ENCODE measurements around the gene PAWR.
"Not testable (repeated sequence)": the region's sequence is repeated elsewhere in the genome, so short reads cannot be mapped to it uniquely, and the experiment has no call there.

The PAWR gene

DNA sequence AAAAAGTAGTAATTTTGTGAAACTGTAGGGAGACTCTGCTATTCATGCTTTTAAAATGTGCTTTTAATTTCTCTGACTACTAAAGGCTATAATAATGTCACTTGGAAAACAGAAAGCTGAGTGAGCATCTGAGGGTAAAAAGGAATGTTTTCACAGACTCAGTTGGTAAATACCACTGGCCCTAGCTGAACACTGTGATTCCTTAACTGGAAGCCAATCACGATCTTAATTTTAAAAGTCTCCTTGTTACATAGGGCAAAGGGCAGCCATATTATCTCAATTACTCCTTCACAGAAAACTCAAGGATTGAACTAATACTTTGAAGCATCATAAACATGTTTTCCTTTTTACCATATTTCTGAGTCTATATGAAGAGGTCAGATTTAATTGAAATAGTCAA, 41.9 kb downstream of the PAWR start:
- no peak for DNase-seq (ENCODE audit: low read depth in 3 of 3)

- DNase-seq (ENCODE audit: low read depth in 3 of 3) = not testable (repeated sequence)
These were observed 43.9 kb downstream of the PAWR start for GRCh38 chr12:79646843-79647242.

DNA sequence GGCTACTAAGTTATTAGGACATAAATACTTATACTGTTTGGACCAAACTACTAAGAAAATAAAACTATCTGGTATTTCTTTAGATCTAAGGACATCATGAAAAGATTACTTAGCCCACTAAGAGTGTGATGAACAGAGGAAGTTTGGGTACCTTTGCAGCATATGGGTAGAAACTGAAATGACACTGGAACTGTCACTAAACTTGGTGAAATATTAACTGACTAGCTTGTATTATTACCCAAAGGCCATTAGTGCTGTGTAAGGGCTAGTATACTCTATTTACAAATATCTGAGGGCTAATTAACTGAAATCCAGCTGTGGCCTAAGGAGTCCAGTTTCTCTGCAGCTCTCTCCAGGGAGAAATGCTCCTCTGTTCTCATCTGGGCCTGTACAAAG, 45.5 kb downstream of the PAWR start:
- no peak for DNase-seq (ENCODE audit: low read depth in 3 of 3)

DNA sequence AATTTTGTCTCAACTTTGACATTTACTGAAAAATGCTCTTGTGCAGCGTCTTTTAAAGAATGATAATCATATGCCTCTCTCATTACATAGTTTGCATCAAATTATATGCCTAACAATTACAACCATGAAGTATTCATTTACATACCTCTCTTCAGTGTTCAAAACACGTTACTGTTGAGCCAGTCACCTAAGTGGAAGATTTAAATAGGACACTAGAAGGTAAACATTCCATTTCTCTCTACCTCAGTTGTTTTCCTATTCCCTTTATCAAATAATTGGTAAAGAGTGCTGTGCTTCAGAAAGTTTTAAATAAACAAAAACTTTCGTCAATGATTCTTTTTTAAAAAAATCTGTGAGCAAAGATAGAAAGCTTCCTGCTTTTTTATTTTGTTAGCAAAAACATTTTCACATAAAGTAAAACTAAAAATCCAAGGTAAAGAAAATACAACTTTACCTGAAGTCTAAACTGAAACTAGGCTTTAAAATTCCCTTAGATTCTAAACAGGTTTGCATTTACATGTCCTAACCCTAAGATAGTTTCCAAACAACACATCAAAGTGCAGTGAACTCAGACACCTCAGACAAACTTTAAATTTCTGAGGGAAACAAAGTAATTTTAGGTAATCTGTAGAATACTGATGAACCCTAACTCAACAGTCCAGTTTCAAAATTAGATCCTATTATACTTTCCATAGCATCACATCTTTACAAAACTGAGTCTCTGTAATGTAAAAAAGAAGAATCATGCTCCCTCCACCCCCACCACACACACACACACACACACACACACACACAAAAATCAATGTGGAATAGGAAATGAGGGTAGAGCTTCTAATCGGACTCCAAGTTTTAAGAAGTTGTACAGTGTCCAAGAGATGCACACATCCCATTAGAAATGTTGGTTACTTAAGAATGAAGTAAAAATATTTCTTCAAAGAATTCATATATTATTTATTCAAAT, 46.2 kb downstream of the PAWR start:
- DNase-seq (ENCODE audit: low read depth in 3 of 3) = no peak

DNA sequence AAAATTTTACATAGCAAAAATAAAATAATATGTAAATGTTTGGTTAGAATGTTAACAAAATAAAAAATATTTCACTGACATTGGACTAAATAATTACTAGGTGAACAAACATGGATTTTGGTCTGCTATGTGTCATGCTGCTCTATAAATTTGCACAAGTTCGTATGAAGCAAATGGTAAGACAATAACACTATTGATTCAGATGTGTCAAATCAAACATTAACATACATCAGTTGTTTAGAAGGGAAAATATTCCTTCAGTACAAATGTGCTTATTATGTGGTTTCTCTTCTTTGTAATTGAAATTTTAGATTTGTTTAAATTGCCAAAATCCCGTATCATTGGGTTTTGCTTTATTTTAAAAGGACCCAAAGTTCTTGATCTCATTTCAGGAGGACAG, 46.9 kb downstream of the PAWR start:
- DNase-seq (ENCODE audit: low read depth in 3 of 3) = no peak

DNA sequence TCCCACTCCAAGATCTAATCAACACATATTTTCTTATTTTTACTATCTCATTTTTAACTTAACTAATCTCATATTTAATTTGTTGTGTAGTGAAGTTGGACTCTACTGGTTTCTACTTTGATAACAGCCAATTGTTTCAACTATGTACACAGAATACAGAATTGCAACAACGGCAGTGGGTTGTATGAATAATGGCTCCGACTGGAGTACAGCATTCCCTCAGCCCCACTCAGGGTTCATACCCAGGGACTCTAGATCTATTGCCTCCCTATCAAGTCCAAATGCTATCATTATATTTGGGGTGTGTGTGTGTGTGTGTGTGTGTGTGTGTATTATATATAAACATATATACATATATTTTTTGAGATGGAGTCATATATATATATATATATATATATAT, 52.3 kb downstream of the PAWR start:
- DNase-seq (ENCODE audit: low read depth in 3 of 3) = no peak

GRCh38 chr12:79637093-79637492, 53.7 kb downstream of the PAWR start:
- no peak for DNase-seq (ENCODE audit: low read depth in 3 of 3)

DNA sequence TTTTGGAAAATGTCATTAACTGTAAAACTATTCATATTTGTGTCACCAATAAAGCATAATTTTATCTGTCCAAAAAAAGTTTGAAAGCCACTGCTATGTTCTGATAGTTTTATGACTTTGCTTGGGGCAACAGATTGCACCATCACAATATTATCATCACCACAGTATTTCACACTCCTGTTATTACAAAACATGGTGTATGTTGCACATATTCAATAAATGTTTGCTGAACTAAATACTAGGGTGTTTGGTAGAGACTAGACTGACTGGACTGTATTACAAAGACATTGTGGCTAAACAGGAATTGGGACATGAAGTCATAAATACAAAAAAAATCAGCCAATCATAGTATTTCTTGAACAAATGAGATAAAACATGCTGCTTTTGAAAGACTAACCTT, 55.1 kb downstream of the PAWR start:
- no peak for DNase-seq (ENCODE audit: low read depth in 3 of 3)

- DNase-seq (ENCODE audit: low read depth in 3 of 3) = no peak
These were observed 55.8 kb downstream of the PAWR start for GRCh38 chr12:79634957-79635471.

GRCh38 chr12:79629561-79629960, 61.2 kb downstream of the PAWR start:
- DNase-seq (ENCODE audit: low read depth in 3 of 3) = no peak

- DNase-seq (ENCODE audit: low read depth in 3 of 3) = not testable (repeated sequence)
These were observed 64.0 kb downstream of the PAWR start for GRCh38 chr12:79626735-79627134.

GRCh38 chr12:79624378-79624777, 66.4 kb downstream of the PAWR start:
- DNase-seq (ENCODE audit: low read depth in 3 of 3) = no peak

GRCh38 chr12:79619872-79620562, 70.7 kb downstream of the PAWR start:
- no peak for DNase-seq (ENCODE audit: low read depth in 3 of 3)

GRCh38 chr12:79618848-79619404, 71.8 kb downstream of the PAWR start:
- DNase-seq (ENCODE audit: low read depth in 3 of 3) = no peak

DNA sequence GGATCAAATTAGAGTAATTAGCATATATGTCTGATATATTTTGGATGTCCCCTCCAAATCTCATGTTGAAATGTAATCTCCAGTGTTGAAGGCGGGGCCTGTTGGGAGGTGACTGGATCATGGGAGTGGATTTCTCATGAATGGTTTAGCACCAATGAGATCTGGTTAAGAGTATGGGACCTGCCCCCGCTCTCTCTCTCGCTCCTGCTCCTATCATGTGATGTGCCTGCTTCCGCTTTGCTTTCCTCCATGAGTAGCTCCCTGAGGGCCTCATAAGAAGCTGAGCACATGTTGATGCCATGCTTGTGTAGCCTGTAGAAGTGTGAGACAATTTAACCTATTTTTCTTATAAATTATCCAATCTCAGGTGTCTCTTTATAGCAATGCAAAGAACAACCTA, 73.1 kb downstream of the PAWR start:
- no peak for DNase-seq (ENCODE audit: low read depth in 3 of 3)

- DNase-seq (ENCODE audit: low read depth in 3 of 3) = no peak
These were observed 74.9 kb downstream of the PAWR start for GRCh38 chr12:79615596-79616560.

DNA sequence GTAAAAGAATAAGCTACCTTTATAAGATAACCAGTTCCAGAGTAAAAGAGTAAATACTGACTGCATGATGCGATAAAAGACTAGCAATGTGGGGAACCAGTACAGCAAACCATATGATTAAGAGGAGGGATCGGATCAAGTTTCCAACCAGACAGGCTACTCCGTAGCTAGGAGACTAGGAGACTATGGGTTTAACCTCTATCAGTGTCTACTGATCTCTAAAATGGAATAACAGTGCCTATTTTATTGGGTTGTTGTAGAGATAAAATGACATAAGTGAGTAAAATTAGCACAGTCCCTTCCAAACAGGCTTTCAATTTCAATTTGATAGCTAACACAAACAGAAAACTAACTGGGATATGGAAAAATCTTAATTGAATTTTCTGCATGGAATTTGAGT, 76.0 kb downstream of the PAWR start:
- DNase-seq (ENCODE audit: low read depth in 3 of 3) = no peak

- no peak for DNase-seq (ENCODE audit: low read depth in 3 of 3)
These were observed 88.9 kb downstream of the PAWR start for GRCh38 chr12:79601908-79602307.

- no peak for DNase-seq (ENCODE audit: low read depth in 3 of 3)
These were observed 92.9 kb downstream of the PAWR start for GRCh38 chr12:79597910-79598309.

- no peak for DNase-seq (ENCODE audit: low read depth in 3 of 3)
These were observed 93.9 kb downstream of the PAWR start for GRCh38 chr12:79596719-79597350.

- DNase-seq (ENCODE audit: low read depth in 3 of 3) = no peak
These were observed 95.5 kb downstream of the PAWR start for GRCh38 chr12:79595273-79595672.
